CD4-positive, alpha-beta T cell treated with Interferon alpha-2 for 1 hour (primary cell): ENCODE data around the gene RSRC1.
A peak's percentile ranks its signal among the peaks of the same experiment; 100 is the strongest.
"Not testable (repeated sequence)": the region's sequence is repeated elsewhere in the genome, so short reads cannot be mapped to it uniquely, and the experiment has no call there.

Source experiments
- DNase-seq, 2 donors: peaks; one replicate each; pipeline ENCODE4 v3.0.0-alpha.2; 2020 to 2022

RSRC1 gene

DNA sequence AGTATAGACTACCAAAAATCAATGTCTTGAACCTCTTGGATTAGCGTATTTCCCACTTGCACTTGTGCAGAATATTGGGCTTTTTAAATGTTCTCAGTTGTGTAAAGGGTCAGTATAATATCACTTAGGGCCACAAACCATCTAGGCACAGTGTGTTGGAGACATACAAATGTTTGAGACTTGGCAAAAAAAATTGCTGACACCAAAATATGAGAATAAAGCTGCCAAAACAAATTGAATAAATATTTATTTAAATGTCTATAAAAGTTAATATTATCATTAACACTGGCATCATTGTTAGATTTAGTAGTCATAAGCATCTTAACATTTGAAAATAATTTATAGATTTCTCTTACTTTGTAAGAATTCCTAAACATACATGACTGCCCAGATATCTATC lies 430.2 kb downstream of the RSRC1 start:
- DNase-seq = no peak

DNA sequence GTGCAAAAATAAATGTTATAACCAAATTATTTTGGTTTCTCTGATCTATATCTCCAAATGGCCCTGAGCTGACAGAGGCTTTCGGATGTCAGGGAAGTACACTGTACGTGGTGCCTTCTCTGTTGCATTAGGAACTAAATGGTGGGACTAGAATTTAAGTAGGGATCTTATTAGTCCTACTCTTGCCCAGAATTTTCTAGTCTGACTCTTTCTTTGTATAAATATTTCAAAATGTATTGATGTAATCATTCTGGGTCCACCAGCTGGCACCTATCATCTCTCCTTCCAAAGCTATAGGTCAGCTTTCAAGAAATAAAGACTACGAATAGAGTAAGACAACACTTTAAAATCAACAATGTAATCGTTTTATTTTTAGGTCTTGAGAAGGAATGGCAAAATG lies 438.8 kb downstream of the RSRC1 start:
- no peak for DNase-seq

DNA sequence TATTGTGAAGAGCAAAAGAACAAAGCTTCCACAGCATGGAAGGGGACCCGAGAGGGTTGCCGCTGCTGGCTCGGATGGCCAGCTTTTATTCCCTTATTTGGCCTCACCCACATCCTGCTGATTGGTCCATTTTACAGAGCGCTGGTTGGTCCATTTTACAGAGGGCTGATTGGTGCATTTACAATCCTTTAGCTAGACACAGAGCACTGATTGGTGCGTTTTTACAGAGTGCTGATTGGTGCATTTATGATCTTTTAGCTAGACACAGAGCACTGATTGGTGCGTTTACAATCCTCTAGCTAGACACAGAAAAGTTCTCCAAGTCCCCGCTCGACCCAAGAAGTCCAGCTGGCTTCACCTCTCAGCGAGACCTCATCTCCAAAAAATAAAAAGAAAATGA lies 440.0 kb downstream of the RSRC1 start:
- DNase-seq = not testable (repeated sequence)

DNA sequence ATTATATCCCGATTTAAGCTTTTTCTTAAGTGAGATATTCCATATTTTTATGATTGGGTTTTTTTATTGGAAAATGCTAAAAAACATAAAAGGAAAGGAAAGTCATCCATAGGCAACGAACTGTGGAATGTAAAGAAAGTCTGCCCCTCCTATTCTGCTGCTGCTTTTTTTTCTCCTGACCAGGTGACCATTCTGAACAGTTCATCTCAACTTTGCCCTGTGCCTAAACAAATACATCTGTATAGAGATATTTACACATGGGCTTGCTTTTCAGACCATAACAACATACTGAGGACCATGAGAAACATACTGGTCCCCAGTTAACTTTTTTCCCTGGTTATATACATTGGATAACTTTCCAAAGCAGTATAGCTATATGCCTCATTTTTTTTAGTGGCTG lies 442.2 kb downstream of the RSRC1 start:
- DNase-seq = no peak

DNA sequence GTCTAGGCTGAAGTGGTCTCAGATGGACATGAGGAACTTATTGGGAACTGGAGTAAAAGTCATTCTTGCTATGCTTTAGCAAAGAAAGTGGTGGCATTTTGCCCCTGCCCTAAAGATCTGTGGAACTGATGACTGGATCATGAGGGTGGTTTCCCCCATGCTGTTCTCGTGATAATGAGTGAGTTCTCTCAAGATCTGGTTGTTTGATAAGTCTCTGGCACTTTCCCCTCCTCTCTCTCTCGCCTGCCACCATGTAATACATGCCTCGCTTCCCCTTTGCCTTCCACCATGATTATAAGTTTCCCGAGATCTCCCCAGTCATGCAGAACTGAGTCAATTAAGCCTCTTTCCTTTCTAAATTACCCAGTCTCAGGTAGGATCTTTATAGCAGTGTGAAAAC lies 449.6 kb downstream of the RSRC1 start:
- no peak for DNase-seq

DNA sequence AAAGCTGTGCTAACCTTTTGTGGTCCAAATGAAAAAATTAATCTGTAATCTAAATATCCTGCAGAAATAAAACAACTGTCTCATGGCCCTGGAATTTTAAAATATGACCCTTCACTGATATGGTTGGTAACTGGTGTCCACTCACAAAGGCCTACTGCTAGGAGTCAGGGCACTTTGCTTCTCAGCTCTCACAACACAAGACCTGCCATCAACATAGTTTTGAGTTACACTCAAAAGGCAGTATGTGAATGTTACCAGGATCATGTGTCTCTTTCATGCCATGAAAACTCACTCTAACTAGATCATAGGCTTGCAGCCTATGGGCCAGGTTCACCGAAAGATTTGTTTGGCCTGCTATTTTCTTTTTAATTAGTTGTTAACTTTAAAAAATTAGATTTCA lies 451.1 kb downstream of the RSRC1 start:
- DNase-seq = no peak

DNA sequence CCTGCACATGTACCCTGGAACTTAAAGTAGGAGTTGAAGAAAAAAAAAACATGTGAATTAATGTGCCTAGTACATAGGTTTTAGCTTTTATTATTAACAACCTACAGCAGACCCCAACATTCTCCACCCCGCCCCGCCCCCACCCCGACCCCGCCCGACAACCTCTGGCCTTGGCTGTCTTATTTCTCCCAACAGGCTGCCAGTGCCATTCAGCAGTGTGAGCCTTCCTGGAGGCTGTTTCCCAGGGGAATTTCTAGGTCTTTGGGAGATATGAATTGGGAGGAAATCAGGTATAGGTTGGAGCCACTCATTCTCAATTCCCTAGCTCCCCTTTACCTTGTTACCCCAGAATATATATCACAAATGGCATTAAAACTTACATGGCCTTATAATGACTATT lies 452.8 kb downstream of the RSRC1 start:
- no peak for DNase-seq

DNA sequence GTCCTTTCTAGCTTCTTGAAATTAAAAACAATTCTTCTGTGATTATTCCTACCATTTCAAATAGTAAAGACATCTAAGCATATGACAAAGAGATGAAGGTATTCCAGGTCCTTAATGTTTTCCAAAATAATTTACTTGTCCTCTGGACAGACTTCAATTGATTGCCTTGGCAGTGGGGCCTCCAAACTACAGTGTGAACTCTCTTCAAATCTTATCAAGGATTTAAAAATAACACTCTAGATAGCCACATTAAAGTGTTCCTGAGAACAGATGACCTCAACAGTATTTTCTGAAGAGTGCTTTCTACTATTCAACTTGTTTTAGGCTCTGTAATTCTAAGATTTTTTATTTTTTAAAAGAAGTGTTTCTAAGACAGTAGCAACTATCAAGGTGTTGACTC lies 453.2 kb downstream of the RSRC1 start:
- no peak for DNase-seq

DNA sequence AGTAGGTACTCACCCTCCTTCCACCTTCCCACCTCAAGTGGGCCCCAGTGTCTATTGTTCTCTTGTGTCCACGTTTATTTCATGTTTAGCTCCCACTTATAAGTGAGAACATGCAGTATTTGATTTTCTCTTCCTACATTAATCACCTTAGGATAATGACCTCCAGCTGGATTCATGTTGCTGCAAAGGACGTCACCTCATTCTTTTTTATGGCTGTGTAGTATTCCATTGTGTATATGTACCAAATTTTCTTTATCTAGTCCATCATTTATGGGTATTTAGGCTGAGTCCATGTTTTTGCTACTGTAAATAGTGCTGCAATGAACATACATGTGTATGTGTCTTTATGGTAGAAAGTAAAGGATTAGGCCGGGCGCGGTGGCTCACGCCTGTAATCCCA lies 455.2 kb downstream of the RSRC1 start:
- no peak for DNase-seq

DNA sequence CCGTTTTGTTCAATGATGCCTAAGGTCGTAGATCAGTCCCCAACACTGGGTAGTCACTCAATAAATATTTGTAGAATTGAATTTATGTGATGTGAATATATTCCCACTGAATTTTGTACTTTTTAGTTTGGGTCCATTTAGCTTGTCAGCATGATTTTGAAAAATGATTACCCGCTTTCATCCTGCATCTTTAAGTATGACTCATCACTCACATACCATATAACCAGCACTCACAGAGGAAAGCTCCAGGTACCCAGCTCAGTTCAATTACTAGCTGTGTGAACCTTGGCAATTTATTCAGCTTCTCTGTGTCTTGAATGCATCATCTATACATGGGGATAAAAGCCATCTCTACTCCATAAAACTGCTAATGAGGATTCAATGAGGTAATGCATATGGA lies 458.9 kb downstream of the RSRC1 start:
- DNase-seq = no peak

DNA sequence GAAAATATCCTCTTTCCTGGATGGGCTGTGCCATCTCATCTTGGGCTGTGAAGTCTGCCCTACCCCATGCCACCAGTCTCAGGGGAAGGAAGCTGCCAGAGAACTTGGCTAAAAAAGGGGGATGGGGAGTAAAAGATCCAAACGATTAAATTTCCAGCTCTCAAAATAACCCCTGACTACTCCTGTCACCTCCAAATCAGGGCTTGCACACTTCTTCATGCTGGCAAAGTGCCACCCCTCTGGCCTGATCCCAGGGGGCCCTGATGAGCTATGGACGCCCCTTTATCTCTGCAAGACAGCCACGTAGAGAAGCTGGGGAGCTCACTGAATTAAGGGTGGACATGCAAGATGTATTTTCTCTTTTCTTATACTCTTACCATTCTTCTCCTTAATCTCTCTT lies 459.9 kb downstream of the RSRC1 start:
- no peak for DNase-seq

DNA sequence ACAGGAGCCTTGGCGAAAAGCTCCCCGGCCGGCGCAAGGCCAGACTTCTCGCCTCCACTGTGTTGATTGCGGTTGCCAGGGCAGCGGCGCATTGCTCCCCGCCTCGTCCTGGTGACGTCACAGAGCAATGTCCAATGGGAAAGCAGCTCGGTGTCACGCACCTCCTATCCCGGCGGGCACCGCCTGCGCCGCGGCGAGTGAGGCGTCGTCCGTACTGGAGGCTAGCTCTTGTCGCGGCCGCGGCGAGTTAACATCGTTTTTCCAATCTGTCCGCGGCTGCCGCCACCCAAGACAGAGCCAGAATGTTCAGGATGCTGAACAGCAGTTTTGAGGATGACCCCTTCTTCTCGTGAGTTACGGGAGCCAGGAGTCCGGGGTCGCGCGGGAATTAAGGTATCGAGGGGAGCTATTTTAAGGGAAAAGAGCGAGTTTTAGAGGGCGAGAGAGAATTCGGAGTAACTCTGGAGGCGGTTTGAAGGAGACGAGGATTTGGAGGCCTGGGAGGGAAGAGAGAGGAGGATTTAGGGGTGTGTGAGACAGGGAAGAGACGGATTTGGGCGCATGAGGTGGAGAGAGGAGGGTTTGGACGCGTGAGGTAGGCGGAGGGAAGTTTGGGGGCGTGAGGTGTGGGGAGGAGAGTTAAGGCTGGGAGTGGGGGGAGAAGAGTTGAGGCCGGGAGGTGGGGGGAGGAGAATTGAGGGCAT lies 461.3 kb downstream of the RSRC1 start, which contains the start of gene MLF1:
Gene MLF1, plus strand, starts transcription at position 196 of the 704 bp plus-strand sequence. Its CDS starts 107 bp downstream, at position 303.
- peak; percentile 86 to 91 for DNase-seq

DNA sequence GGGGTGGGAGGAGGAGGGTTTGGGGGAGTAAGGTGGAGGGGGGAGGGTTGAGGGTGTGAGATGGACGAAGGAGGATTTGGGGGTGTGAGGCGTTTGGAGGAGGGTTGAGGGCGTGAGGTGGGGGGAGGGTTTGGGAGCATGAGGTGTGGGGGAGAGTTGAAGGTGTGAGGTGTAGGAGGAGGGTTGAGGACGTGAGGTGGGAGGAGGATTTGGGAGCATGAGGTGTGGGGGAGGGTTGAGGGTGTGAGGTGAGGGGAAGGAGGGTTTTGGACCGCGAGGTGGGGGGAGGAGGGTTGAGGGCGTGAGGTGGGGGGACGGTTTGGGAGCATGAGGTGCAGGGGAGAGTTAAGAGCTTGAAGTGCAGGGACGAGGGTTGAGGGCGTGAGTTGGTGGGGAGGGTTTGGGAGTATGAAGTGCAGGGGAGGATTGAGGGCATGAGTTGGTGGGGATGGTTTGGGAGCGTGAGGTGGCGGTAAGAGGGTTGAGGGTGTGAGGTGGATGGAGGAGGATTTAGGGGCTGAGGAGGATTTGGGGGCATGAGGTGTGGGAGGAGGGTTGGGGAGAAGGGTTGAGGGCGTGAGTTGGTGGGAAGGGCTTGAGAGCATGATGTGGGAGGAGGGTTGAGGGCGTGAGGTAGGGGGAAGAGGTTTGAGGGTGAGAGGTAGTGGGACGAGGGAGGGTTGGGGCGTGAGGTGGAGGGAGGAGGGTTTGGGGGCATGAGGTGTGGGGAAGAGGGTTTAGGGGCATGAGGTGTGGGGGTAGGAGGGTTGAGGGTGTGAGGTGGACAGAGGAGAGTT lies 462.3 kb downstream of the RSRC1 start:
- DNase-seq = no peak

DNA sequence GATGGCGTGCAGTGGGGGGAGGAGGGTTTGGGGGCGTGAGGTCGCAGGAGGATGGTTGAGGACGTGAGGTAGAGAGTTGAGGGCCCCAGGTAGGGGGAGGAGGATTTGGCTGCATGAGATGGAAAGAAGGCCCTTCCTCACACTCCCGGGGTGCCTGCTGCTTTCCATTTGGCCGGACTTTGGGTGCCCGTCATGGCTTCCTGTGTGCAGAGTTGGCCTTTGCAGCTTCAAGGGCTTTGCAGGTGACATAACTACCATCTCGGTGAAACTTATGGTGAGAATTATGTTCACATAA lies 462.8 kb downstream of the RSRC1 start:
- no peak for DNase-seq

DNA sequence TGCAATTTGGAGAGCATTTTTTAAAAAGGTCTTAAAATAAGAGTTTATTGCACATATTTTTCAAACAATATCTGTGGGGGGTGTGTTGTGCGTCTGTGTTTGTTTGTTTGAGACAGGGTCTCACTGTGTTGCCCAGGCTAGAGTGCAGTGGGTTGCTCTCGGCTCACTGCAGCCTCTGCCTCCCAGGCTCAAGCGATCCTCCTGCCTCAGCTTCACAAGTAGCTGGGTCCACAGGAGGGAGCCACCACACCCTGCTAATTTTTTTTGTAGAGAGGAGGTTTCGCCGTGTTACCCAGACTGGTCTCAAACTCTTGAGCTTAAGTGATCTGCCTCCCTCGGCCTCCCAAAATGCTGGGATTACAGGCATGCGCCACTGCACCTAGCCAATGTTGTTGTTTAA lies 463.8 kb downstream of the RSRC1 start:
- no peak for DNase-seq

DNA sequence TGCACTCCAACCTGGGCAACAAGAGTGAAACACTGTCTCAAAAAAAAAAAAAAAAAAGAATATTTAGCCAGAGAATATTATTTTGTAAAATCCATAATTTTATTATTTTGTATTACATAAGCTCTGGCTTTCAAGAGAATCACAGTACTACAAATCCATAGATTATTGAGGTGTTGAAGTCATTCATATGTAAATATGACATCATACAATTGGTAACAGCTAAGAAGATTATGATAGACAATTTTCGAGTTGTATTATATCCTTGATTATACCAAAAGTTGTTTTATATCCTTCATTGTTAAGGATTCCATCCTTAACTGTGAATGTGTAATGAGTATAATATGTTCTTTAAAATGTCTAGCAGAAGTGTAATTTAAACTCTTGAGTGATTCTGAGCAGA lies 464.8 kb downstream of the RSRC1 start:
- no peak for DNase-seq

DNA sequence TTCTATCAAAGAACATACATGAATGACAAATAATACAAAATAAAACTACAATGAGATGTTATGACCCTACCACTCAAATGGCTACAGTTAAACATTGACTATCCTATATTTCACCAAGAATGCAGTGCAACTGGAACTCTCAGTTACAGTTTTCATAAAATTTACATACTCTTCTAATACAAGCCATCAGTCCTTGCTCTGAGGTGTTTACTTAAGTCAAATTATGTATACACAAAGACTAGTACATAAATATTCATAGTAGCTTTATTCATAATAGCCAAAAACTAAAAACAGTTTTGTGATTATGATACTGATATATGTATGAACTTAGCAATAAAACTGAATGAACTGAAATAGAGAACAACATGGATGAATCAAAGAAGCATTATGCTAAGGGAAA lies 480.3 kb downstream of the RSRC1 start:
- no peak for DNase-seq
